ENCODE measurements around the gene AFF2.

AFF2 gene

DNA sequence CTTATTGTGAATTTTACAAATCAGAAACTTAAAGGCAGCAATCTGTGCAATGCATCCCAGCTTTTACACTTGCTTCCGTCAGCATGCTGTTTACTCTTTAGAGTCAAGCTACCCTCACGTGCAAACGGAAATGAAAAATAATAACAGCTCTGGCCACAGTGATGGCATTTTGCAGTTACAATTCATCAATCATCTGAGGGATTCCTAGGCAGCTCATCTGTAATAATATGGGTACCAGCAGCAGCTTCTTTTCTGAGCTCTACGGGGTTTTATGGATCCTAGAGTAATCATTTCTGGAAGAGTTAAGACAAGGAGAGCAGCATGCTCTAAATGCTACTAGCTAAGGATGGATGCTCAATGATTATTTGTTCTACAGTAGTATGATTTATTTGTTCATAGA lies 313.6 kb downstream of the AFF2 start:
- H3K9me2 ChIP-seq (replicated peaks; ENCODE audit: insufficient read depth, low read length): no peaks in the 10 kb centered on the region
- no peak overlapping the region for H3K9ac ChIP-seq (ENCODE audit: low read length)
- no peak overlapping the region for H2AFZ ChIP-seq (ENCODE audit: low read length)
- H3K4me3 ChIP-seq (ENCODE audit: low read length): no peak overlapping the region
- no peak overlapping the region for H3K4me2 ChIP-seq (ENCODE audit: low read depth, low read length)
- no peaks in the 10 kb centered on the region for H3F3A ChIP-seq (ENCODE audit: insufficient read depth, low read length)
- no peak for DNase-seq
- no peak for TF ChIP-seq EZH2phosphoT487 (IDR thresholded peaks at IDR 0.05; ENCODE audit: low read length)
- no peak for TF ChIP-seq CTCF (IDR thresholded peaks at IDR 0.05; ENCODE audit: low read length)
- no peak for TF ChIP-seq EZH2 (optimal IDR thresholded peaks at IDR 0.05; ENCODE audit: low read depth, low read length)
- H3K27me3 ChIP-seq (replicated peaks; ENCODE audit: insufficient read depth, low read length): no peaks in the 10 kb centered on the region
- no peaks in the 10 kb centered on the region for H4K20me1 ChIP-seq (ENCODE audit: insufficient read depth, low read length)
- H3K9me3 ChIP-seq (replicated peaks; ENCODE audit: insufficient read depth, low read length): no peaks in the 10 kb centered on the region
- no peaks in the 10 kb centered on the region for H3K4me1 ChIP-seq (ENCODE audit: low read length)
- no peaks in the 10 kb centered on the region for H3K79me2 ChIP-seq (ENCODE audit: low read length)
- no peaks in the 10 kb centered on the region for H3K36me3 ChIP-seq (replicated peaks; ENCODE audit: insufficient read depth, low read length)
- H3K27ac ChIP-seq (ENCODE audit: low read length): no peak overlapping the region

DNA sequence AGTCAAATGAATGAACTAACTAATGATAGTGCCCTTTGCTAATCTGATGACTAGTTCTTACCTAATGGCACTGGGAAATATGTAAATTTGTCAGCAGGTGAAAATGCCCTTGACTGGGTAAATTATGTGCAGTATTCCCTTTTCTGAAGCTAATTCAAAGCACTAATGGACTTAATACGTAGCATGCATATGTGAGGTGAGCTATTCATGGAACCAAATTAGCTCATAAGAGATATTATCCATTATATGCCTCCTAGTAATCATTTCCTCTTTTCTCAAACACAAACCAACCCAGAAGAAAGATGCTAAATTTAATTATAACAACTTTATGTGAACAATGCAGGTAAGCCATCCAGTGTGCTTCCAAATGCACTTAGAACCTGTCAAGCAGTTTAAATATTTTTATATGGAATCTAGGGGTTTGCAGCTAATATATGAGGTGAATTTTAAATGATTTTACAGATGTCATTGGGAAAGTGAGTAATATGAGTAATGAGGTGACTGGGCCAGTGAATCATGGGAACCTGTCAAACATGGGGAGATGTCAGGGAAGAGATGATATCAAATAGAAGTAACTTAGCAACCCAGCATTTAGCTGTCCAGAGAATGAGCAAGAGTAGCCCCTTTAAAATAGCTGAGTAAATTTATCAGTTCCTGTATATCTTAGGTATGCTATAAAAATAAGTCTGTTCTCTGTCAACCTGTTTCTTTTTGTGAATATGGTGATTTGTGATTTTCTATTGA lies 315.0 kb downstream of the AFF2 start:
- H3K79me2 ChIP-seq (ENCODE audit: low read length): no peaks in the 10 kb centered on the region
- no peak overlapping the region for H2AFZ ChIP-seq (ENCODE audit: low read length)
- H3K27me3 ChIP-seq (replicated peaks; ENCODE audit: insufficient read depth, low read length): no peaks in the 10 kb centered on the region
- H3K36me3 ChIP-seq (replicated peaks; ENCODE audit: insufficient read depth, low read length): no peaks in the 10 kb centered on the region
- no peak overlapping the region for H3K9ac ChIP-seq (ENCODE audit: low read length)
- no peaks in the 10 kb centered on the region for H3F3A ChIP-seq (ENCODE audit: insufficient read depth, low read length)
- TF ChIP-seq EZH2 (optimal IDR thresholded peaks at IDR 0.05; ENCODE audit: low read depth, low read length) (no peak), CTCF (IDR thresholded peaks at IDR 0.05; ENCODE audit: low read length) (no peak), EZH2phosphoT487 (IDR thresholded peaks at IDR 0.05; ENCODE audit: low read length) (no peak)
- no peak for DNase-seq
- no peak overlapping the region for H3K4me3 ChIP-seq (ENCODE audit: low read length)
- no peak overlapping the region for H3K27ac ChIP-seq (ENCODE audit: low read length)
- H3K4me1 ChIP-seq (ENCODE audit: low read length): no peaks in the 10 kb centered on the region
- H4K20me1 ChIP-seq (ENCODE audit: insufficient read depth, low read length): no peaks in the 10 kb centered on the region
- H3K9me3 ChIP-seq (replicated peaks; ENCODE audit: insufficient read depth, low read length): no peaks in the 10 kb centered on the region
- no peaks in the 10 kb centered on the region for H3K9me2 ChIP-seq (replicated peaks; ENCODE audit: insufficient read depth, low read length)
- no peak overlapping the region for H3K4me2 ChIP-seq (ENCODE audit: low read depth, low read length)

DNA sequence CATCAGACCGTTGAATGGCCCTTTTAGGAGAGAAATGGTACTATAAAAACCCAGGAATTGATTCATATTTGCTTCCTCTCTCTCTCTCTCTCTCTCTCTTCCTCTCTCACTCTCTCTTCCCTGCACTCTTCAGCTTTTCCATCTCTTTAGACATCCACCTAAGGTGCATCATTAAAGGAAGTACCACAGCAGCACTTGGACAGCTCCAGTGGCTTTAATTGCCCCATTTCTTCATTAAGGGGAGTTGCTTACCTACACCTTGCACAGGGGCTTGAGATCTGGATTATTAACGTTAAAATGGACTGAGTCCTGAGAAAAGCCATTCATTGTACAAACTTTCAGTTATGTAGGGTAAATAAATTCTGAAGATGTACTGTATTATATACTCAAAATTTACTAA lies 323.6 kb downstream of the AFF2 start:
- Histone ChIP-seq H3K4me2 (ENCODE audit: low read depth, low read length) (no peak overlapping the region), H3K4me1 (ENCODE audit: low read length) (no peaks in the 10 kb centered on the region), H3K27ac (ENCODE audit: low read length) (no peak overlapping the region), H3K36me3 (replicated peaks; ENCODE audit: insufficient read depth, low read length) (no peaks in the 10 kb centered on the region), H2AFZ (ENCODE audit: low read length) (no peak overlapping the region), H3K79me2 (ENCODE audit: low read length) (no peaks in the 10 kb centered on the region), H3K9me2 (replicated peaks; ENCODE audit: insufficient read depth, low read length) (no peaks in the 10 kb centered on the region), H3F3A (ENCODE audit: insufficient read depth, low read length) (no peaks in the 10 kb centered on the region), H3K27me3 (replicated peaks; ENCODE audit: insufficient read depth, low read length) (no peaks in the 10 kb centered on the region), H4K20me1 (ENCODE audit: insufficient read depth, low read length) (no peaks in the 10 kb centered on the region), H3K9me3 (replicated peaks; ENCODE audit: insufficient read depth, low read length) (no peaks in the 10 kb centered on the region), H3K9ac (ENCODE audit: low read length) (no peak overlapping the region), H3K4me3 (ENCODE audit: low read length) (no peak overlapping the region)
- no peak for DNase-seq
- TF ChIP-seq EZH2phosphoT487 (IDR thresholded peaks at IDR 0.05; ENCODE audit: low read length) (no peak), EZH2 (optimal IDR thresholded peaks at IDR 0.05; ENCODE audit: low read depth, low read length) (no peak)

- no peaks in the 10 kb centered on the region for H3K36me3 ChIP-seq (replicated peaks; ENCODE audit: insufficient read depth, low read length)
- no peaks in the 10 kb centered on the region for H3K27me3 ChIP-seq (replicated peaks; ENCODE audit: insufficient read depth, low read length)
- no peaks in the 10 kb centered on the region for H3K4me1 ChIP-seq (ENCODE audit: low read length)
- no peak overlapping the region for H2AFZ ChIP-seq (ENCODE audit: low read length)
- H4K20me1 ChIP-seq (ENCODE audit: insufficient read depth, low read length): no peaks in the 10 kb centered on the region
- no peaks in the 10 kb centered on the region for H3F3A ChIP-seq (ENCODE audit: insufficient read depth, low read length)
- H3K4me2 ChIP-seq (ENCODE audit: low read depth, low read length): no peak overlapping the region
- no peak overlapping the region for H3K9ac ChIP-seq (ENCODE audit: low read length)
- no peaks in the 10 kb centered on the region for H3K9me2 ChIP-seq (replicated peaks; ENCODE audit: insufficient read depth, low read length)
- no peaks in the 10 kb centered on the region for H3K79me2 ChIP-seq (ENCODE audit: low read length)
- TF ChIP-seq EZH2phosphoT487 (IDR thresholded peaks at IDR 0.05; ENCODE audit: low read length) (no peak), EZH2 (optimal IDR thresholded peaks at IDR 0.05; ENCODE audit: low read depth, low read length) (no peak), CTCF (IDR thresholded peaks at IDR 0.05; ENCODE audit: low read length) (no peak)
- no peak for DNase-seq
- H3K4me3 ChIP-seq (ENCODE audit: low read length): no peak overlapping the region
- no peaks in the 10 kb centered on the region for H3K9me3 ChIP-seq (replicated peaks; ENCODE audit: insufficient read depth, low read length)
- H3K27ac ChIP-seq (ENCODE audit: low read length): no peak overlapping the region
Observed at GRCh38 chrX:148825696-148826095, 325.3 kb downstream of the AFF2 start.
